Measurements from ENCODE around the gene SNX30.
A peak's percentile ranks its signal among the peaks of the same experiment; 100 is the strongest.
"Not testable (repeated sequence)": the region's sequence is repeated elsewhere in the genome, so short reads cannot be mapped to it uniquely, and the experiment has no call there.

SNX30 gene

DNA sequence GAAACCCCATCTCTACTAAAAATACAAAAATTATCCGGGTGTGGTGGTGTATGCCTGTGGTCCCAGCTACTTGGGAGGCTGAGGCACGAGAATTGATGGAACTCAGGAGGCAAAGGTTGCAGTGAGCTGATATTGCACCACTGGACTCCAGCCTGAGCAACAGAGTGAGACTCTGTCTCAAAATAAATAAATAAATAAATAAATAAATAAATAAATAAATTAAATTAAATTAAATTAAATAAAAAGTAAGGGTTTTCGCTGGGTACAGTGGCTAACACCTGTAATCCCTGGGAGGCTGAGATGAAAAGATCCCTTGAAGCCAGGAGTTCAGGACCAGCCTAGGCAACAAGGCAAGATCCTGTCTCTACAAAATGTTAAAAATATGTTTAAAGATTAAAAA is 27.8 kb upstream of the SNX30 start:
- H3K27ac ChIP-seq (ENCODE audit: insufficient read depth, low read length, poor library complexity, severe bottlenecking); H3K4me1 ChIP-seq (ENCODE audit: control insufficient read depth, insufficient read depth, low read length, poor library complexity, severe bottlenecking); H3K9me3 ChIP-seq (ENCODE audit: control insufficient read depth, low read length); H3K27me3 ChIP-seq (replicated peaks; ENCODE audit: control insufficient read depth, insufficient read depth, low read length, poor library complexity, severe bottlenecking); H3K36me3 ChIP-seq (ENCODE audit: control insufficient read depth, insufficient read depth, low read length); DNase-seq; H3K4me3 ChIP-seq (ENCODE audit: insufficient read depth, low read depth, low read length, poor library complexity, severe bottlenecking): not testable (repeated sequence)

DNA sequence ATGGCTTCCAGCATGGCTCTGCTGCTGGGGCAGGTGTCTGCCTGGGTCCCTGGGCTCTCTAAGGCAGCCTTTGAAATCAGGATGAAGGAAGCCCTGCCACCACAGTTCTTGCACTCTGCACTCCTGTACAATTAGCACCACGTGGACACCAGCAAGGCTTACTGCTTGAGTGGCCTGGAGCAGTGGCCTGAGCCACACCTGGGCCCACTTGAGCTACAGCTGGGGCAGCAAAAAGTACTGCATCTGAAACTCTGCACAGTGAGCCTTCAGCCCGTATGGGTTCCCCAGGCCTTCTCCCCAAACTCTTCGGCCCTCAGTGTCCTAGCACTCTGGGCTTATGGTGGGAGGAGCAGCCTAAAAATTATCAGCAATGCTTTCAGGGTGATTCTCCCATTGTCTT is 24.6 kb upstream of the SNX30 start:
- Histone ChIP-seq H3K36me3 (ENCODE audit: control insufficient read depth, insufficient read depth, low read length) (no peaks in the 10 kb centered on the region), H3K27me3 (replicated peaks; ENCODE audit: control insufficient read depth, insufficient read depth, low read length, poor library complexity, severe bottlenecking) (no peaks in the 10 kb centered on the region), H3K27ac (ENCODE audit: insufficient read depth, low read length, poor library complexity, severe bottlenecking) (no peak overlapping the region), H3K9me3 (ENCODE audit: control insufficient read depth, low read length) (no peaks in the 10 kb centered on the region), H3K4me3 (ENCODE audit: insufficient read depth, low read depth, low read length, poor library complexity, severe bottlenecking) (no peak overlapping the region), H3K4me1 (ENCODE audit: control insufficient read depth, insufficient read depth, low read length, poor library complexity, severe bottlenecking) (no peaks in the 10 kb centered on the region)
- DNase-seq = no peak

DNA sequence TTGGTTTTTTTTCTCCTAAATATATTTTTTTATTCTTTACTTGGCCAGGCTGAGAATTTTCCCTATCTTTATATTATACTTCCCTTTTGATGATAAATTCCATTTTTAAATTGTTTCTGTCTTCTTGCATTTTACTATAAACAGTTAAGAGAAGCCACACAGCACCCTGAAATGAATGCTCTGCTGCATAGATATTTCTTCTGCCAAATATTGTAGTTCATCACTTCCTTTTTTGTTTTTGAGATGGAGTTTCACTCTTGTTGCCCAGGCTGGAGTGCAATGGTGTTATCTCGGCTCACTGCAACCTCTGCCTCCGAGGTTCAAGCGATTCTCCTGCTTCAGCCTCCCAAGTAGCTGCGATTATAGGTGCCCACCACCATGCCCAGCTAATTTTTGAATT is 24.1 kb upstream of the SNX30 start:
- no peaks in the 10 kb centered on the region for H3K4me1 ChIP-seq (ENCODE audit: control insufficient read depth, insufficient read depth, low read length, poor library complexity, severe bottlenecking)
- no peaks in the 10 kb centered on the region for H3K36me3 ChIP-seq (ENCODE audit: control insufficient read depth, insufficient read depth, low read length)
- no peak overlapping the region for H3K27ac ChIP-seq (ENCODE audit: insufficient read depth, low read length, poor library complexity, severe bottlenecking)
- no peaks in the 10 kb centered on the region for H3K9me3 ChIP-seq (ENCODE audit: control insufficient read depth, low read length)
- H3K27me3 ChIP-seq (replicated peaks; ENCODE audit: control insufficient read depth, insufficient read depth, low read length, poor library complexity, severe bottlenecking) = no peaks in the 10 kb centered on the region
- H3K4me3 ChIP-seq (ENCODE audit: insufficient read depth, low read depth, low read length, poor library complexity, severe bottlenecking) = no peak overlapping the region
- no peak for DNase-seq

DNA sequence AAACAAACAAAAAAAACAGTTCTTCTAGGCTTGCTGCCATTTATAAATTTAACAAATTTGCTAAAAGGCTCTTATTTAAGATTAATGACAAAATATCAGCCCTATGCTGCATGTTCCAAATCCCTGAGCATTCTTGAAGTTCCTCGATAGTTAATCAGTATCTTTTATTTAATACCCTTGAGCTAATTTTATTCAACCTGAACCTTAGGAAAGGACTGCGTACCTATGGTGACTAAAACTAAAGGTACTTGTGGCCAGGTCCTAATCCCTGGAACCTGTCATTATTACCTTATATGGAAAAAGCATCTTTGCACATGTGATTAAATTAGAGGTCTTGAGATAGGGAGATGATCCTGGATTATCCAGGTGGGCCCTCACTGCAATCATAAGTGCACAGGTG is 22.2 kb upstream of the SNX30 start:
- H3K27me3 ChIP-seq (replicated peaks; ENCODE audit: control insufficient read depth, insufficient read depth, low read length, poor library complexity, severe bottlenecking) = no peaks in the 10 kb centered on the region
- no peak overlapping the region for H3K4me3 ChIP-seq (ENCODE audit: insufficient read depth, low read depth, low read length, poor library complexity, severe bottlenecking)
- H3K4me1 ChIP-seq (ENCODE audit: control insufficient read depth, insufficient read depth, low read length, poor library complexity, severe bottlenecking) = no peaks in the 10 kb centered on the region
- DNase-seq = no peak
- no peaks in the 10 kb centered on the region for H3K36me3 ChIP-seq (ENCODE audit: control insufficient read depth, insufficient read depth, low read length)
- H3K9me3 ChIP-seq (ENCODE audit: control insufficient read depth, low read length) = no peaks in the 10 kb centered on the region
- no peak overlapping the region for H3K27ac ChIP-seq (ENCODE audit: insufficient read depth, low read length, poor library complexity, severe bottlenecking)

DNA sequence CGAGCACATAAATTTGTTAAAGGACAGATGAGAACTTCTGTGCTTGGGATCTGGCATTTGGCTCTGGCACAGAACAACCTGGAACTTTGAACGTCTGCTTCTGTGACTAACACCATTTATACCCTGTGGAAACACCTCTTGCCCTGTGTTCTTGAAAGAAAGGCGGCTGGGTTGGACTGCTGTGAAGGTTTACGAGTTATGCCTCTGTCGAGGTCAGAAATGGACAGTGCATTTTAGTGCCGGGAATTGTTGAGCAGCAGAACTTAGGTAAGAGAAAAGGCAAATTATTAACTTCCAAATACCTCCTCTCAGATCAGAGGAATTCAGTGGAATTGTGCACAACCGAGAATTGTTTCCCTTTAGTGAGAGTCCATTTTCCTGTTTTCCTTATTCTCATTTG is 18.6 kb upstream of the SNX30 start:
- H3K9me3 ChIP-seq (ENCODE audit: control insufficient read depth, low read length) = no peaks in the 10 kb centered on the region
- no peak overlapping the region for H3K27ac ChIP-seq (ENCODE audit: insufficient read depth, low read length, poor library complexity, severe bottlenecking)
- no peaks in the 10 kb centered on the region for H3K4me1 ChIP-seq (ENCODE audit: control insufficient read depth, insufficient read depth, low read length, poor library complexity, severe bottlenecking)
- DNase-seq = no peak
- H3K4me3 ChIP-seq (ENCODE audit: insufficient read depth, low read depth, low read length, poor library complexity, severe bottlenecking) = no peak overlapping the region
- no peaks in the 10 kb centered on the region for H3K27me3 ChIP-seq (replicated peaks; ENCODE audit: control insufficient read depth, insufficient read depth, low read length, poor library complexity, severe bottlenecking)
- no peaks in the 10 kb centered on the region for H3K36me3 ChIP-seq (ENCODE audit: control insufficient read depth, insufficient read depth, low read length)

DNA sequence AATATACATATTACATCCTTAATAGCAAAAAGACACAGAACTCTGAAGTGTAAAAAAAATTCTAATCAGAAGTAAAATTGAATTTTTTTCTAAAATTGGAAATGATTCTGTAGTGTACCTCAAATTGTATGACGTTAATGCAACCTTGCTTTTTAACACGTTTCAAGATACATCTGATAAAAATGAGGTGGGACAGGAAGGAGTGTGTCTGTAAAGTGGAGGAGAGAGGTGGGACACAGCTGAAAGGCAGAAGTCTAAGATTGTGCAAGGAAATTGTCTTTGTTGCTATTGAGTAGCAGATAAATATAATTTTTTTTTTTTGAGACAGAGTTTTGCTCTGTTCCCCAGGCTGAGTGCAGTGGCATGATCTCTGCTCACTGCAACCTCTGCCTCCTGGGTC is 15.7 kb upstream of the SNX30 start:
- H3K36me3 ChIP-seq (ENCODE audit: control insufficient read depth, insufficient read depth, low read length) = no peaks in the 10 kb centered on the region
- no peak overlapping the region for H3K27ac ChIP-seq (ENCODE audit: insufficient read depth, low read length, poor library complexity, severe bottlenecking)
- H3K4me1 ChIP-seq (ENCODE audit: control insufficient read depth, insufficient read depth, low read length, poor library complexity, severe bottlenecking) = no peaks in the 10 kb centered on the region
- H3K9me3 ChIP-seq (ENCODE audit: control insufficient read depth, low read length) = no peaks in the 10 kb centered on the region
- H3K27me3 ChIP-seq (replicated peaks; ENCODE audit: control insufficient read depth, insufficient read depth, low read length, poor library complexity, severe bottlenecking) = no peaks in the 10 kb centered on the region
- DNase-seq = no peak
- H3K4me3 ChIP-seq (ENCODE audit: insufficient read depth, low read depth, low read length, poor library complexity, severe bottlenecking) = no peak overlapping the region

DNA sequence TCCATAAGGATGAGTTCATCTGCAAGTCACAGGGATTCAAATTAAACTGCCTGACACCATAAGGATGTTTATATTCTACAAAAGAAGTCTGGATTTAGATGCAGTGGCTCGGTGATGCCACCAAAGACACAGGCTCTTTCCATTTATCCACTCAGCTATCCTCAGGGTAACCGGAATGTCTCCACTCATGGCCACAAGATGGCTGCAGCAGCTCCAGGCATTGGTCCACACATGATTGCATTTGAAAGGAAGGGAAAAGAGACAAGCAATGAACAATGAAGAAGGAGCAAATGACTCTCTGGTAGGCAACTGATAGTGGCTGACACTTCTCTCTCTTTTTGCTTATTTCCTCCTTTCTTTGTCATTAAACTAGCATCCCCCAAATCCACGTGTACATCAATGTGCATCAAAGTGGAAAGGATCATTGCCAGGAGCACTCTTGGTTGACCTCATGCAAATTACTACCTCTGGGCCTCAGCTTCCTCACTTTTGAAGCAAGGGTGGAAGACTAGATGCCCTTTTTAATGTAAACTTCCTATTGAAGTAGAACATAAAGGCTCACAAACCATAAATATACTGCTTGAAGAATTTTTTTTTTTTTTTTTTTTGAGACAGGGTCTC is 7.2 kb upstream of the SNX30 start:
- Histone ChIP-seq H3K4me3 (ENCODE audit: insufficient read depth, low read depth, low read length, poor library complexity, severe bottlenecking) (no peak overlapping the region), H3K27me3 (replicated peaks; ENCODE audit: control insufficient read depth, insufficient read depth, low read length, poor library complexity, severe bottlenecking) (no peaks in the 10 kb centered on the region), H3K36me3 (ENCODE audit: control insufficient read depth, insufficient read depth, low read length) (no peaks in the 10 kb centered on the region), H3K9me3 (ENCODE audit: control insufficient read depth, low read length) (no peaks in the 10 kb centered on the region), H3K27ac (ENCODE audit: insufficient read depth, low read length, poor library complexity, severe bottlenecking) (no peak overlapping the region), H3K4me1 (ENCODE audit: control insufficient read depth, insufficient read depth, low read length, poor library complexity, severe bottlenecking) (peaks cover 11% of the 10 kb centered on the region)
- no peak for DNase-seq

DNA sequence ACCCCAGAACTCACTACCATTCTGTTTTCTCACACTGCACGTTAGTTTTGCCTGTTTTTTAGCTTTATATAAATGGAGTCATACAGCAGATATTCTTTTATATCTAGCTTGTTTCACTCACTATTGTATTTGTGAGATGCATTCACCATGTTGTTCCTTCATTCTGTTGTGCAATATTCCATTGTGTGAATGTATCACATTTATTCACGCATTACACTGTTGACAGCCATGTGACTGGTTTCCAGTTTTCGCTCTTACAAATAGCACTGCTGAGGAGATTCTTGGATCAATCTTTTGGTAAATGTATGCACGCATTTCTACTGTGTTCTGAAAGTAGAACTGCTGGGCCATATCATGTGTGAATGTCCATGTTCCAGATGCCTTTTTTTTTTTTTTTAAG is 6.4 kb upstream of the SNX30 start:
- H3K27ac ChIP-seq (ENCODE audit: insufficient read depth, low read length, poor library complexity, severe bottlenecking) = no peak overlapping the region
- peaks cover 11% of the 10 kb centered on the region for H3K4me1 ChIP-seq (ENCODE audit: control insufficient read depth, insufficient read depth, low read length, poor library complexity, severe bottlenecking)
- DNase-seq = no peak
- H3K4me3 ChIP-seq (ENCODE audit: insufficient read depth, low read depth, low read length, poor library complexity, severe bottlenecking) = no peak overlapping the region
- no peaks in the 10 kb centered on the region for H3K27me3 ChIP-seq (replicated peaks; ENCODE audit: control insufficient read depth, insufficient read depth, low read length, poor library complexity, severe bottlenecking)
- no peaks in the 10 kb centered on the region for H3K36me3 ChIP-seq (ENCODE audit: control insufficient read depth, insufficient read depth, low read length)
- no peaks in the 10 kb centered on the region for H3K9me3 ChIP-seq (ENCODE audit: control insufficient read depth, low read length)

DNA sequence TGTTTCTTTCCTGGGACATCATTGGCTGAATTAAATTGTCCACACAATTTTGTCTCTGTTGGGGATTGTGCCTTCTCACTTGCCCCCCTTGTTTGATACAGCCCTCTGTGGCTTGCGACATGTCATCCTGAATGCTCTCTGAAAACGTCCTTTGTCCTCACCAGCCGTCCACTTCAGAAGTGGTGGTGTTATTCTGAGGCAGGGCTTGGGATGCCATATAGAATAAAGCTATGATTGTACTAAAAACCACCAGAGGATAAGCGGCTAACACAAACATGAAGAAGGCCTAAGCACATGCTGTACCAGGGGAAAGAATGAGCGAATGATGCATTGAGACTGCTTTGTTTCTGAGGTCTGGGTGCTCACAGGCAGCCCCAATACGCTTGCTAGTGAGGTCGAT is 3.5 kb upstream of the SNX30 start:
- H3K36me3 ChIP-seq (ENCODE audit: control insufficient read depth, insufficient read depth, low read length) = no peaks in the 10 kb centered on the region
- DNase-seq = no peak
- H3K27ac ChIP-seq (ENCODE audit: insufficient read depth, low read length, poor library complexity, severe bottlenecking) = no peak overlapping the region
- H3K9me3 ChIP-seq (ENCODE audit: control insufficient read depth, low read length) = no peaks in the 10 kb centered on the region
- peaks cover 22% of the 10 kb centered on the region for H3K4me1 ChIP-seq (ENCODE audit: control insufficient read depth, insufficient read depth, low read length, poor library complexity, severe bottlenecking)
- no peak overlapping the region for H3K4me3 ChIP-seq (ENCODE audit: insufficient read depth, low read depth, low read length, poor library complexity, severe bottlenecking)
- no peaks in the 10 kb centered on the region for H3K27me3 ChIP-seq (replicated peaks; ENCODE audit: control insufficient read depth, insufficient read depth, low read length, poor library complexity, severe bottlenecking)

DNA sequence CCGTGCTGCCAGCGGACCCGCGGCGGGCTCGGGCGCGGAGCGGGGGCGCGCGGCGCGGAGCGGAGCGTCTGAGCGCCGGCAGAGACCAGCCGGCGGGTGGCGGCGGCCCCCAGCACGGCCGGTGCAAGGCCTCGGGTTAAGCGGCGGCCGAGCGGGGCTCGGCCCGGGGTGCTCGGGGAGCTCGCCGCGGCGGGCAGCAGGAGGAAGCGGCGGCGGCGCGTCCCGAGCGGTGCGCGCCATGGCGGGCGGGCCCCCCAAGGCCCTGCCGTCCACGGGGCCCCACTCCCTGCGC is 150 bp downstream of the SNX30 start:
- Histone ChIP-seq H3K27me3 (replicated peaks; ENCODE audit: control insufficient read depth, insufficient read depth, low read length, poor library complexity, severe bottlenecking) (no peaks in the 10 kb centered on the region), H3K4me1 (ENCODE audit: control insufficient read depth, insufficient read depth, low read length, poor library complexity, severe bottlenecking) (peaks cover 37% of the 10 kb centered on the region), H3K36me3 (ENCODE audit: control insufficient read depth, insufficient read depth, low read length) (no peaks in the 10 kb centered on the region), H3K9me3 (ENCODE audit: control insufficient read depth, low read length) (no peaks in the 10 kb centered on the region), H3K4me3 (ENCODE audit: insufficient read depth, low read depth, low read length, poor library complexity, severe bottlenecking) (peak overlapping the region; percentile 82), H3K27ac (ENCODE audit: insufficient read depth, low read length, poor library complexity, severe bottlenecking) (peak overlapping the region; percentile 47)
- DNase-seq = no peak
